DND-41 (cell line): ENCODE results near the gene MTF1.

ENCODE experiments used
- ATAC-seq: fragments of 200-7000 bp; cut with Tn5 transposase; 3 replicates; pipeline ENCODE4 v1.9.1; 2021; ENCODE audit warnings: low read depth; ENCODE audit not compliant: insufficient read depth
- DNase-seq: peaks from one replicate; pipeline ENCODE4 v3.0.0-alpha.2; 2020
- H2AFZ ChIP-seq: 2 replicates; pipeline ENCODE4 v1.6.0; 2012; ENCODE audit warnings: low read depth, low read length
- H3K27ac ChIP-seq: 2 replicates; pipeline ENCODE4 v1.5.1; 2012; ENCODE audit warnings: low read length, inconsistent platforms
- H3K27me3 ChIP-seq: fragments of 200-600 bp; sonication (generic); 2 replicates; pipeline ENCODE4 v1.6.0; 2012; ENCODE audit warnings: low read length, mild to moderate bottlenecking, inconsistent platforms; ENCODE audit not compliant: insufficient read depth, poor library complexity
- H3K36me3 ChIP-seq: 2 replicates; pipeline ENCODE4 v1.5.1; 2012; ENCODE audit warnings: low read length, inconsistent platforms; ENCODE audit not compliant: insufficient read depth
- H3K4me1 ChIP-seq: 2 replicates; pipeline ENCODE4 v1.5.1; 2012; ENCODE audit warnings: mild to moderate bottlenecking, low read length; ENCODE audit not compliant: insufficient read depth
- H3K4me2 ChIP-seq: 2 replicates; pipeline ENCODE4 v1.6.0; 2012; ENCODE audit warnings: mild to moderate bottlenecking, moderate library complexity, low read length, inconsistent platforms; ENCODE audit not compliant: insufficient read depth
- H3K4me3 ChIP-seq, 2 experiments: fragments of 200-600 bp in 1 of 2; shearing (Covaris generic) in 1 of 2; 2 replicates each; pipeline ENCODE4 v1.5.1; 2012 to 2016; ENCODE audit warnings: inconsistent platforms in 2 of 2, low read length in 2 of 2, mild to moderate bottlenecking in 2 of 2, low read depth in 1 of 2, moderate library complexity in 1 of 2
- H3K79me2 ChIP-seq: 2 replicates; pipeline ENCODE4 v1.6.0; 2012; ENCODE audit warnings: low read length, inconsistent platforms; ENCODE audit not compliant: insufficient read depth
- H3K9ac ChIP-seq: 2 replicates; pipeline ENCODE4 v1.6.0; 2012; ENCODE audit warnings: low read depth, mild to moderate bottlenecking, inconsistent platforms, low read length, moderate library complexity
- H3K9me3 ChIP-seq: 2 replicates; pipeline ENCODE4 v1.5.1; 2012; ENCODE audit warnings: low read length, moderate library complexity, mild to moderate bottlenecking, inconsistent platforms; ENCODE audit not compliant: insufficient read depth, severe bottlenecking
- H4K20me1 ChIP-seq: 2 replicates; pipeline ENCODE4 v1.6.0; 2012; ENCODE audit warnings: low read length; ENCODE audit not compliant: insufficient read depth
- CTCF ChIP-seq: IDR thresholded peaks from 2 replicates; pipeline ENCODE4 v1.5.1; 2012; ENCODE audit warnings: borderline replicate concordance, low read length, moderate library complexity, mild to moderate bottlenecking; ENCODE audit not compliant: poor library complexity, severe bottlenecking; ENCODE audit errors: extremely low read depth
- EZH2 ChIP-seq: IDR thresholded peaks from 3 replicates; pipeline ENCODE4 v1.6.1; 2012; ENCODE audit warnings: borderline replicate concordance, low read depth, mild to moderate bottlenecking, moderate library complexity, low read length, inconsistent platforms; ENCODE audit not compliant: severe bottlenecking

The MTF1 gene

DNA sequence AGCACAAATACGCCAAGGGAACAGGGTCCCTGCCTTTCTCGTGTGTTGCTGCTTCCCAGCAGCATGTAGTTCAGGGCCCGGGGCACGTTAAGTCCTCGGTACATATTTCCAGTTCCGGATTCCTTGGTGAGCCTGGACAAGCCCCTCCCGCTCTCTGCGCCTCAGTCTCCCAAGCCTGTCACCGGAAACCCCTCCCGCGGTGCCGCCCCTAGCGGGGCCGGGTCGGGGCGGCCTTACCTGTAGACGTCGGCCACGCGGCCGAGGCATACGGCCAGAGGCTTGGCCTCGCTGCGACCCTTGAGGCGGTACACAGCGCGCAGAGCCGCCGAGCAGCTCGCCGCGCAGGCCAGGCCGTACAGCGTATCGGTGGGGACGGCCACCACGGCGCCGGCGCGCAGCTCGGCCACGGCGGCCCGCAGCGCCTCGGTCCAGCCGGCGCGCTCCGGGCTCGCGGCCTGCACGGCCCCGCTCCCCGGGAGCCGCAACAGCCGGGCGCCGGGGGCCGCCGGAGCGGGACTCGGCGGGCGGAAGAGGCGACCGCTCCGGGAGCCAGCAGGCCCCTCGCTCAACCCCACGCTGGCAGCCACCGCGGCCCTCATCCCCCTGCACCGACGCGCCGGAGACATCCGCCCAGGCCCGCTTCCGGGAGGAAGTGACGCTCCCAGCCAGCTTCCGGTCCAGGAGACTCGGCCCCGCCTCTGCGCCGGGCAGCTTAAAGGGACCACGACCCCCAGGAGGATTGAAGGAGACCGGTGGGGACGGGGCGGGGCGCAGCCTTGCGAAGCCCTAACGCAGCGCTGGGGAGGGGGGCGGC is 51.6 kb downstream of the MTF1 start, which contains the start of the genes C1orf122 and YRDC:
Gene C1orf122 (plus strand): TSS at position 236 of the 814 bp plus-strand sequence. CDS start 615 bp downstream, outside the sequence.
Gene YRDC (minus strand): TSS at position 654 of the 814 bp plus-strand sequence. CDS start 28 bp downstream, at position 626.
- Histone ChIP-seq H3K9ac (peak within 1 kb of the TSS; percentile 90), H3K4me3 (peak within 1 kb of the TSS; percentile 95 to 97), H3K79me2 (peaks cover 47% of the 10 kb centered on the region), H3K4me1 (peaks cover 41% of the 10 kb centered on the region), H3K27ac (peak within 1 kb of the TSS; percentile 84), H3K27me3 (no peaks in the 10 kb centered on the region), H3K4me2 (peak within 1 kb of the TSS; percentile 97), H3K9me3 (no peaks in the 10 kb centered on the region), H3K36me3 (peaks cover 56% of the 10 kb centered on the region), H2AFZ (peak within 1 kb of the TSS; percentile 77), H4K20me1 (peaks cover 41% of the 10 kb centered on the region)
- DNase-seq = peak; percentile 95
- TF ChIP-seq EZH2 = no peak
- no peak for TF ChIP-seq CTCF
- peak; percentile 90 for ATAC-seq

DNA sequence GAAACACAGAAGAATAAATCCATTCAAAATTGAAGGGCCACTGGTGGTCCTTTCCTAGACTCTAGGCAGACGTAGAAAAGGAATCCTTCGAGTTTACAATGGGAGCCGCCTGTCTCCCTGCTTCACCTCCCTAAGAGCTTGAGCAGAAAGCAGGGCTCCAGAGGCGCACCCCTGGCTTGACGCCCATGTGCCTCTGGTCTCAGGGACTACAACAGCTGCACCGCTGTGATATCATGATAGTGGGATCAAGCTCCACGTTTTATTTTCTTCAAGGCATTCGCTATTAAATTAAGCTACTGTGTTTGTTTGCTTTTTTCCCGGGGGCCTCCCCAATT is 52.2 kb downstream of the MTF1 start:
- peaks cover 41% of the 10 kb centered on the region for H3K4me1 ChIP-seq
- no peaks in the 10 kb centered on the region for H3K27me3 ChIP-seq
- ATAC-seq (no peak), DNase-seq (no peak)
- H2AFZ ChIP-seq = peak overlapping the region; percentile 77; the same call in 1 of the 2 replicates
- peak overlapping the region; percentile 90 for H3K9ac ChIP-seq
- peaks cover 61% of the 10 kb centered on the region for H3K36me3 ChIP-seq
- no peak for TF ChIP-seq EZH2
- no peak for TF ChIP-seq CTCF
- peak overlapping the region; percentile 95 to 97 for H3K4me3 ChIP-seq
- peaks cover 52% of the 10 kb centered on the region for H3K79me2 ChIP-seq
- peak overlapping the region; percentile 97 for H3K4me2 ChIP-seq
- no peaks in the 10 kb centered on the region for H3K9me3 ChIP-seq
- peak overlapping the region; percentile 84 for H3K27ac ChIP-seq
- peaks cover 46% of the 10 kb centered on the region for H4K20me1 ChIP-seq

DNA sequence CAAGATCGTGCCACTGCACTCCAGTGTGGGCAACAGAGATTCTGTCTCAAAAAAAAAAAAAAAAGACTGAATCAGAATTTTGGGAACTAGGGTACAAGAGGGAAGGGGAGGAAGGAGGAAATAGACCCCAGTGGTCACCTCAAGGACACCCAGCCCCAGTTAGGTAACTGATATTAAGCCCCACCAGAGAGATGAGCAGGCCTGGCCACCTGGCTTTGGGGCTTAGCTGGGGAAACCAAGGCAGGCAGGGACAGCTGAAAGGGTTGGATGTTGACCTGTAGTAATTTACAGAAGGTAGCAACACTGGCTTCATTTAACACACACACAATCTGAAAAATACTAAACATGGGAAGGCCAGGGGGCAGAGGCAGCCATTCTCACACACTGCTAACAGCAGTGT is 57.0 kb downstream of the MTF1 start:
- Histone ChIP-seq H3K36me3 (peaks cover 97% of the 10 kb centered on the region), H3K4me3 (no peak overlapping the region), H2AFZ (no peak overlapping the region), H3K27me3 (no peaks in the 10 kb centered on the region), H3K4me1 (peaks cover 30% of the 10 kb centered on the region), H4K20me1 (peaks cover 63% of the 10 kb centered on the region), H3K79me2 (peaks cover 53% of the 10 kb centered on the region), H3K9ac (no peak overlapping the region), H3K9me3 (no peaks in the 10 kb centered on the region), H3K4me2 (no peak overlapping the region), H3K27ac (no peak overlapping the region)
- no peak for TF ChIP-seq CTCF
- no peak for TF ChIP-seq EZH2
- DNase-seq (no peak), ATAC-seq (no peak)
